Smooth muscle cell of the brain vasculature (primary cell): Measurements from ENCODE around the gene UVRAG.

Experiments
- DNase-seq: peaks from one replicate; pipeline ENCODE4 v3.0.0-alpha.2; 2012; ENCODE audit warnings: low read depth, low spot score

The UVRAG gene

DNA sequence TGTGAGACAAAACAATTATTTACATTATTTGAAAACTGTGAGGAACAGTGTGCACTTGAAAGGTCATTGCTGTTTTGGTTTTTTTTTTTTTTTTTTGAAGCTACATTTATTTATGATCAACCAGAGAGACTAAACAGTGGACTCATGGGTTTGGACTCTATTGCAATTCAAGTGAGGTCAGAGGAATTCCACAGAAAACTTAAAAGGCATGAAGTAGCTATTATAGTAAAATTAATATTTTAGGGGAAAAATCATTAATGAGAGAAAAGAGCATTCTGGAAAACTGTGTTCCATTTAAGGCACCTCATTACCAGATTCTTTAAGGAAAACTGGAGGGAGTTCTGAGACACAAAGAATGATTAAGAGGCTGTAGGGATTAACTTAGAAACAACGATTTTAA lies 288.4 kb downstream of the UVRAG start:
- DNase-seq, result no peak

- no peak for DNase-seq
These were observed 289.3 kb downstream of the UVRAG start for GRCh38 chr11:76104285-76104684.

DNA sequence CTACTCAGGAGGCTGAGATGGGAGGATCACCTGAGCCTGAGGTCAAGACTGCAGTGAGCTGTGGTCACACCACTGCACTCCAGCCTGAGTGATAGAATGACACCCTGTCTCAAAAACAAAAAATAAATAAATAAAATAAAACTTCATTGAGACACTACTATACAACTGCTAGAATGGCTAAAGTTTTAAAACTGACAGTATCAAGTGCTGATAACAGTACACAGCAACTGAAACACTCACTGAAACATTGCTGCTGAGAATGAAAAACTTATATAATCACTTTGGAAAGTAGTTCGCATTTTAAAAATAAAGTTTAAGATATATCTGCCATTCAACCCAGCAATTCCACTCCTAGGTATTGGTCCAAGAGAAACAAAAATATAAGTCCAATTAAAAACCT lies 290.6 kb downstream of the UVRAG start:
- no peak for DNase-seq

- no peak for DNase-seq
These were observed 293.0 kb downstream of the UVRAG start for GRCh38 chr11:76107971-76108370.

- DNase-seq, result no peak
These were observed 299.2 kb downstream of the UVRAG start for GRCh38 chr11:76114238-76114637.

DNA sequence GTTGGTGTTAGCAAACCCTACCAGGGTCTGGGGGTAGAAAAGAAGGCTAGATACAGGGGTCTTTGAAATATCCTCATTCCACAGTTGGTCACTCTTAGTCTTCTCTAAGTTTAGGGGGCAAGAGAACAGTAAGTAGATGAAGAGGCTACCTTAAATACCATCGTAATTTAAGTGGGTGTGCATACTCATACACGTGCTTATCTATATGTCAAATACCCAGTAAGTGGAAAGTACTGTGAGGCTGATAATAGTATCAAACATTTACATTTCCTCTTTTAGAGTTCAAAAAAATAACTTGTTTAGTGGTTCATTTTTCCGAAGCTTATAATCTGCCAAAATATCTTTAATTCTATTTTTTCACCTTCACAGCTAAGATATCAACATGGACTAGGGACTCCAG lies 300.5 kb downstream of the UVRAG start:
- no peak for DNase-seq

GRCh38 chr11:76119032-76119431 lies 304.0 kb downstream of the UVRAG start:
- no peak for DNase-seq

DNA sequence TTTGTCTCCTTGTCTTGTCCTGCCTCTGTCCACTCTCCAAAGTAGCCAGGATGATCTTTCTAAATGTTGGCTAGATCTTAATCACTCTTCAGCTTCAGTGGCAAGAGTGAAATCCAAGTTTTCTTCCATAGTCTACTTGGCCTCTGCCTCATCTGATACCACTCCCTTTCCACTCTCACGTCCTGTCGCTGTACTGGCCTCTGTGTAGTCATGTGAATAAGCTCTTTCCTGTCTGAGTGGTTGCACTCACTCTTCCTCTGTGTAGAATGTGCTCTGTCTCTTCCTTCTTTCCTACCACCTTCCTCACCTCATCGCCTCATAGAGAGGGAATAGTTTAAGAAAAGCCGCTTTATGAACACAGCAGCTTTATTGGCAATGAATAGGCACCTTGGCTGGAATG lies 304.8 kb downstream of the UVRAG start:
- no peak for DNase-seq

GRCh38 chr11:76120513-76121101 lies 305.6 kb downstream of the UVRAG start:
- DNase-seq, result peak; percentile 54

DNA sequence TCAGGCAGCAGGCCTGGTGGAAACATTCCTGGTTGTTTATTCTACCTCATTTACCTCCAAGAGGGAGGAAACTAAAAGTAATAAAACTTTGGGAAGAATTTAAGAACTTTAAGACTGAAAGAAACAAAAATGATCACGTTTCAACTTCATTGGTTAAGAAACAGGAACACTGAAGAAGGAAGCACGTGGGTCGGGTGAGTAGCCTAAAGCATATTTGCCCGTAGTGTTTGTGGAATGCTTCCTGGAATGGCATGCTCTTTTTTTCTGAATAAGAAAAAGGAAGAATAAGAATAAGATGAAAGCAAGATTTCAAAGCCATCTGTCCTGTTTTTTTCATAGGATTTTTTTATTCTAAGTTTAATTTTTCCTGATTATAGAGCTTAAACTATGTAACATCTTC lies 308.2 kb downstream of the UVRAG start:
- DNase-seq, result no peak

GRCh38 chr11:76124905-76125770 lies 310.1 kb downstream of the UVRAG start:
- DNase-seq, result no peak

- DNase-seq, result no peak
These were observed 314.7 kb downstream of the UVRAG start for GRCh38 chr11:76129729-76130128.

- DNase-seq, result no peak
These were observed 316.1 kb downstream of the UVRAG start for GRCh38 chr11:76131142-76131541.

DNA sequence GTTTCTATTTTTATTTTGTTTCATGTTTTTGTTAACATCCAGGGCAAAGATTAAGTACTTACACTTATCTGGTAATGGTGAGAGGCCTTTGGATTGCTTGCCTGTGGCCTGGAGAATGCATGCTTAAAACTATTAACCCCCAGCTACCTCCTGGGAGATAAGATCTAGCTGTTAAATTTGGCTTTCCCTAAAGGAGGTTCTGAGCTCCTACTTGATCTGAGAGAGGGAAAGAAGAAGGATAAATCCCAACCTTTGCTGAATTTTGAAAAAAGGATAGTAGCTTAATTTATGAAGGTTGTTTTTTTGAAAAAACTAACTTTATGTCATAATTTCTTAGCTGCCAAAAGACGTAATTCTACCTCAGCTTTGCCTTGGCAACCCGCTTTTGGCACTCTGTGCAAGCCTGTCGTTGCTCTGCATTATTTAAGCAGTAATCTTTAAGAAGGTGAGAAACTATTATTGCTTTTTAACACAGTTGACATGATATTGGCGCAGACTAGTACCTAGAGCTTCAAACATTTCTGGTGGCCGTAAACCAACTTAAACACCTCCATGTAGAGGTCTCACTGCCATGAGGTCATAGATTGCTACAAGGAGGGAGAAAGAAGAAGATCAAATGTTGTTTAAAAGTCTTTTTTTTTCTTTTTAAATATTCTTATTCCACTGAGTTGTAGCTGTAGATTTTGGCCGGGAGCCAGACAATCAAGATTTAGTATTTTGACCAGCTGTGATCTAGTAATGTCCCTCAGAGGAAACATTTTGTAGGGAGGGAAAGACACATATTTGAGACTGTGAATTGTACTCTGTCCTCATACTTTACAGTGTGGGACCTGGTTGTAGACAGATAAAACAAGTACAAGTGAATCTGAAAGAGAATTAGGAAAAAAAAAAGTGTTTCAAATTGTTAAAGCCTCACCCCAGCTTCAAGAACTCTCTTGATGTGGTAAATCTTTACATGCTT lies 316.9 kb downstream of the UVRAG start:
- DNase-seq, result no peak

DNA sequence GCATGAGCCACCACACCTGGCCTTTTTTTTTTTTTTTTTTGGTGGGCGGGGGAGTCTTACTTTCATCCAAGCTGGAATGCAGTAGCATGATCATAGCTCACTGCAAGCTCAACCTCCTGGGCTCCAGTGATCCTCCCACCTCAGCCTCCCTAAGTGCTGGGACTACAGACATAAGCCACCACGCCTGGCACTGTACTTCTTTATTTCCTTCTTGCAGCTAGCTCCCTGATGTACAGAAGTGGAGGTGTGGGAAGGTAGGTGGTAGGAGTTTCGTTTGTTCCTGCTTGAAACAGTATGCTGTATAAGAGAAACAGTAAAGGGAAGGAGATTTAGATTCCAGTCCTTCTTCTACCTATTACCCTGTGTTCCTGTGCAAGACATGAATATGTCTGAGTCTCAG lies 319.2 kb downstream of the UVRAG start:
- no peak for DNase-seq

DNA sequence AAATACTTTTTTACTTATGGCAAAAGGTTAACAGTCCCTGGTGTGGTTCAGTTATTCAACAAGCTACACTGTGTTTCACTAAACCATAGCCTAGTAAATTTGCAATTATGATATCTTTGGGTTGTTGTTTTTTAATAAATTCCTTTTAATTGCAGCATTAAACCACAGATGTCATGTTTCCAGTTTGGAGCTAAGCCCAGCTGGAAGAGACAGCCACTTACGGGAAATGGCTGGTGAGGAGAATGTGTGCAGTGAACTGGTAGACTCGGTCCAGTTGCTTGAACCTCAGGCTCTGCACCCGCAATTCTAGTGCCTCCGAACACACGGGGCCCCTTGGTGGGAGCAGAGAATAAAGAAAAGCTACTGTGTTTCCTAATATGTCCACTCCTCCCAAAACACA lies 320.5 kb downstream of the UVRAG start:
- DNase-seq, result no peak

GRCh38 chr11:76139314-76139713 lies 324.3 kb downstream of the UVRAG start:
- DNase-seq, result no peak

GRCh38 chr11:76140912-76141574 lies 326.0 kb downstream of the UVRAG start:
- DNase-seq, result no peak

DNA sequence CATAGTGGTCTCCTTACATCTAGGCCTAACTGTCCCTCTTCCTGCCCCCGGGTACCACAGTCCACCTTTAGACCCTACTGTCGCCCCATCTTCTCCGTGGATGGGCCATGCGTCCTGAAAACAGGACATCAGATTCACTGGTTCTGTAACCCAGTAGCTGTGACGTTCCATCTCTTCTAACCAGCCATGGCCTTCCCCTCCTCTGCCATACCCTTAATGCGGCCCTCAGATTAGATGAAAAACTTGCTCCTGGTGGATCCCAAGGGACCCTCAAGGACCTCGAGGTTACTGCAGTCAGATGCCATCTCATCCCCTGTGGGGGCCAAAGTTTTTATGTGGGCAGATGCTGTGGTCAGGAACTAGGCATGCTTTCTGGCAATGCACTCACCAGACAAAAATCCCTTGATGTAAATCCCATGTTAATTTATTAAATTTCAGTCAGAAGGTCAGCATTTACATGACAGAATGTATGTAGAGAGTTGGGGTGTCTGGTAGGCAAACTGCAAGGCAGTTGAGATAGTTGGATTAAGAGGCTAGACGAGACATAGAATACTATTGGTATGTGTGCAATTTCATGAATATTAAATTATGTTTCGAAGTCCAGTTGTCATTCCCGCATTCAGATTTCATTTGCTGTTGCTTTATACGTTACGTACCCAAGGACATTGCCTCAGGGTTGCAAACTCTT lies 327.0 kb downstream of the UVRAG start:
- DNase-seq, result no peak

- DNase-seq, result no peak
These were observed 328.3 kb downstream of the UVRAG start for GRCh38 chr11:76143274-76143673.

GRCh38 chr11:76147106-76147740 lies 332.2 kb downstream of the UVRAG start:
- no peak for DNase-seq
